ENCODE measurements around the gene GIT2. TPM values are rescaled to one million over a fixed set of nuclear protein-coding genes. Genes with fewer than 3 reads are reported as not detected.
A peak's percentile ranks its signal among the peaks of the same experiment; 100 is the strongest.

Gene GIT2
- total and polyA plus RNA-seq, 2 donors (not counting 1 experiment from before 2014, with no cell fraction given) = 75.2 to 163 TPM

- ATAC-seq (ENCODE audit: low read depth) = no peak
- Mint-ChIP-seq H3K27me3 (no peaks in the 10 kb centered on the region), H3K9me3 (ENCODE audit: insufficient read depth) (no peaks in the 10 kb centered on the region), H3K4me1 (peaks cover 14% of the 10 kb centered on the region), H3K27ac (peak overlapping the region; percentile 50), H3K4me3 (no peak overlapping the region)
- ChIA-PET POLR2A (no interaction called here), CTCF (interaction anchor here (0.7 to 6.2 kb wide), 2 partner anchors 72 to 871 kb away, joined by 3 to 39 read pairs; no protein-coding TSS in a partner anchor)
- Histone ChIP-seq H3K9me3 (ENCODE audit: control extremely low read depth in 1 of 3, control insufficient read depth in 2 of 3, insufficient read depth in 1 of 3, low read length in 2 of 3) (no peaks in the 10 kb centered on the region), H3K27me3 (replicated peaks in 1 of 4; ENCODE audit: control extremely low read depth in 1 of 4, control insufficient read depth in 3 of 4, insufficient read depth in 4 of 4, low read length in 3 of 4) (no peaks in the 10 kb centered on the region), H3K4me3 (ENCODE audit: control extremely low read depth in 1 of 5, extremely low read depth in 1 of 5, insufficient read depth in 1 of 5, low read depth in 2 of 5, low read length in 4 of 5) (no peak overlapping the region), H3K79me2 (ENCODE audit: control insufficient read depth, insufficient read depth, low read length) (peaks cover 3% of the 10 kb centered on the region), H4K20me1 (ENCODE audit: control insufficient read depth, insufficient read depth, low read length, poor library complexity, severe bottlenecking) (no peaks in the 10 kb centered on the region), H3K4me1 (ENCODE audit: control insufficient read depth in 2 of 2, insufficient read depth in 2 of 2, low read length in 2 of 2) (peaks cover 0 to 8% of the 10 kb centered on the region in 2 donors), H2AFZ (ENCODE audit: insufficient read depth, low read depth, low read length, poor library complexity, severe bottlenecking) (no peak overlapping the region), H3K36me3 (replicated peaks in 1 of 2; ENCODE audit: control extremely low read depth in 1 of 2, control insufficient read depth in 1 of 2, extremely low read depth in 1 of 2, insufficient read depth in 2 of 2, low read length in 1 of 2) (peaks cover 4 to 26% of the 10 kb centered on the region in 2 experiments), H3K4me2 (replicated peaks; ENCODE audit: low read depth, low read length, poor library complexity, severe bottlenecking) (no peak overlapping the region), H3K27ac (ENCODE audit: low read length in 2 of 2) (no peak overlapping the region), H3K9ac (ENCODE audit: low read length) (no peak overlapping the region)
- WGBS (ENCODE audit: insufficient coverage) = 93% methylated on average over 17 of the region's 20 CpGs
- TF ChIP-seq EZH2 (IDR thresholded peaks at IDR 0.05; ENCODE audit: borderline replicate concordance, insufficient read depth, low read depth, low read length, poor library complexity, severe bottlenecking) = no peak
- TF ChIP-seq CTCF (IDR thresholded peaks at IDR 0.05) = no peak
- intact Hi-C loops (cut with micrococcal nuclease) = no loop called here
- no peak for DNase-seq
Observed at GRCh38 chr12:109925185-109925840, 70.9 kb downstream of the GIT2 start.

GRCh38 chr12:109923481-109924245 is 72.5 kb downstream of the GIT2 start:
- no peak overlapping the region for H3K4me2 ChIP-seq (replicated peaks; ENCODE audit: low read depth, low read length, poor library complexity, severe bottlenecking)
- Mint-ChIP-seq H3K4me1 (peaks cover 14% of the 10 kb centered on the region), H3K27me3 (no peaks in the 10 kb centered on the region), H3K9me3 (ENCODE audit: insufficient read depth) (no peaks in the 10 kb centered on the region), H3K27ac (no peak overlapping the region), H3K4me3 (no peak overlapping the region)
- peaks cover 3% of the 10 kb centered on the region for H3K79me2 ChIP-seq (ENCODE audit: control insufficient read depth, insufficient read depth, low read length)
- peaks cover 1 to 35% of the 10 kb centered on the region in 2 experiments for H3K36me3 ChIP-seq (replicated peaks in 1 of 2; ENCODE audit: control extremely low read depth in 1 of 2, control insufficient read depth in 1 of 2, extremely low read depth in 1 of 2, insufficient read depth in 2 of 2, low read length in 1 of 2)
- ChIA-PET CTCF (interaction anchor here (6.2 kb wide), 1 partner anchor 71 kb away, joined by 39 read pairs; no protein-coding TSS in a partner anchor), POLR2A (no interaction called here)
- WGBS (ENCODE audit: insufficient coverage) = 81% methylated on average over 11 of the region's 17 CpGs
- no peaks in the 10 kb centered on the region for H3K9me3 ChIP-seq (ENCODE audit: control extremely low read depth in 1 of 3, control insufficient read depth in 2 of 3, insufficient read depth in 1 of 3, low read length in 2 of 3)
- TF ChIP-seq CTCF (IDR thresholded peaks at IDR 0.05) = no peak
- no peaks in the 10 kb centered on the region for H4K20me1 ChIP-seq (ENCODE audit: control insufficient read depth, insufficient read depth, low read length, poor library complexity, severe bottlenecking)
- no peak overlapping the region for H3K4me3 ChIP-seq (ENCODE audit: control extremely low read depth in 1 of 5, extremely low read depth in 1 of 5, insufficient read depth in 1 of 5, low read depth in 2 of 5, low read length in 4 of 5)
- no peak overlapping the region for H2AFZ ChIP-seq (ENCODE audit: insufficient read depth, low read depth, low read length, poor library complexity, severe bottlenecking)
- no peak for ATAC-seq (ENCODE audit: low read depth)
- intact Hi-C loops (cut with micrococcal nuclease) = no loop called here
- H3K27ac ChIP-seq (ENCODE audit: low read length in 2 of 2) = no peak overlapping the region
- no peak overlapping the region for H3K9ac ChIP-seq (ENCODE audit: low read length)
- no peaks in the 10 kb centered on the region for H3K27me3 ChIP-seq (replicated peaks in 1 of 4; ENCODE audit: control extremely low read depth in 1 of 4, control insufficient read depth in 3 of 4, insufficient read depth in 4 of 4, low read length in 3 of 4)
- peaks cover 0 to 8% of the 10 kb centered on the region in 2 donors for H3K4me1 ChIP-seq (ENCODE audit: control insufficient read depth in 2 of 2, insufficient read depth in 2 of 2, low read length in 2 of 2)
- DNase-seq = no peak

Measured in B cell (primary cell).